Measurements from ENCODE around the gene PLA2G4E. TPM values are rescaled to one million over a fixed set of nuclear protein-coding genes. Genes with fewer than 3 reads are reported as not detected.

The PLA2G4E gene
- total and polyA plus RNA-seq, 2 experiments from 2014 or later: not detected

DNA sequence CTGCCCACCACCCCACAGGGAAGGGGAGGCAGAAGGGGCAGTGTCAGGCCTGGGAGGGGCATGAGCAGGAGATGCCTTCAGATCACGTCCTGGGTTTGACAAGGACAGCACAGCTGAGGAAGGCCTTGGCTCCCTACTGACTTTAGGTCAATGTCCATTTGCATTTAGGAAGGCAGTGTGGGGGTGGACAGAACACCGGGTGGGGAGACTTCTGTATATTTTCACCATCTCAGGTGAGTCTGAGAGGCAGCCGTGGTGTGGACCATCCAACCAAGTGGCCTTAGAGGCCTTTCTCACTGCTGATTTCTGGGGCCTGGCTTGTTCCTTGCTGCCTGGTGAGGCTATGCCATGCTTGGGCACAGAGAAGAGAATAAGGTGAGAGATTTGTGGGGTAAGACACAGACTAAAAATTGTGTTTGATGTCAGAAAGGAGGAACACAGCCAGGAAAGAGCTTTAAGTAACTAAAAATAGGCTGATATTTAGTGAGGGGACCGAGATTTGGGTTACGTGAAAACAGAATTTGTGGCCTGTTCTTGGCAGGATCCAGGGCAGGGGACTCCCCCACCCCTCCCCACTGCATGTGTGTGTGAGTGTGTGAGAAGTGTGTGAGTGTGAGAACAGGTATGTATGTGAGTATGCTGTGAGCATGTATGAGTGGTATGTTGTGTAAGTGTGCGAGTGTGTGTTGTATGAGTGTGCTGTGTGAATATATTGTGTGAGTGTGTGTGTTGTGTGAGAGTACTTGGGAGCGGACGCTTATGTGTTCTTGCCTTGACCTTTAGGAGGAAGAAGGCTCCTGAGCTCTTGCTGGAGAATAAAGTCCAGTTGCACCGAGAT, 11.8 kb upstream of the PLA2G4E start (continued):
- TF ChIP-seq, protein P1, sequence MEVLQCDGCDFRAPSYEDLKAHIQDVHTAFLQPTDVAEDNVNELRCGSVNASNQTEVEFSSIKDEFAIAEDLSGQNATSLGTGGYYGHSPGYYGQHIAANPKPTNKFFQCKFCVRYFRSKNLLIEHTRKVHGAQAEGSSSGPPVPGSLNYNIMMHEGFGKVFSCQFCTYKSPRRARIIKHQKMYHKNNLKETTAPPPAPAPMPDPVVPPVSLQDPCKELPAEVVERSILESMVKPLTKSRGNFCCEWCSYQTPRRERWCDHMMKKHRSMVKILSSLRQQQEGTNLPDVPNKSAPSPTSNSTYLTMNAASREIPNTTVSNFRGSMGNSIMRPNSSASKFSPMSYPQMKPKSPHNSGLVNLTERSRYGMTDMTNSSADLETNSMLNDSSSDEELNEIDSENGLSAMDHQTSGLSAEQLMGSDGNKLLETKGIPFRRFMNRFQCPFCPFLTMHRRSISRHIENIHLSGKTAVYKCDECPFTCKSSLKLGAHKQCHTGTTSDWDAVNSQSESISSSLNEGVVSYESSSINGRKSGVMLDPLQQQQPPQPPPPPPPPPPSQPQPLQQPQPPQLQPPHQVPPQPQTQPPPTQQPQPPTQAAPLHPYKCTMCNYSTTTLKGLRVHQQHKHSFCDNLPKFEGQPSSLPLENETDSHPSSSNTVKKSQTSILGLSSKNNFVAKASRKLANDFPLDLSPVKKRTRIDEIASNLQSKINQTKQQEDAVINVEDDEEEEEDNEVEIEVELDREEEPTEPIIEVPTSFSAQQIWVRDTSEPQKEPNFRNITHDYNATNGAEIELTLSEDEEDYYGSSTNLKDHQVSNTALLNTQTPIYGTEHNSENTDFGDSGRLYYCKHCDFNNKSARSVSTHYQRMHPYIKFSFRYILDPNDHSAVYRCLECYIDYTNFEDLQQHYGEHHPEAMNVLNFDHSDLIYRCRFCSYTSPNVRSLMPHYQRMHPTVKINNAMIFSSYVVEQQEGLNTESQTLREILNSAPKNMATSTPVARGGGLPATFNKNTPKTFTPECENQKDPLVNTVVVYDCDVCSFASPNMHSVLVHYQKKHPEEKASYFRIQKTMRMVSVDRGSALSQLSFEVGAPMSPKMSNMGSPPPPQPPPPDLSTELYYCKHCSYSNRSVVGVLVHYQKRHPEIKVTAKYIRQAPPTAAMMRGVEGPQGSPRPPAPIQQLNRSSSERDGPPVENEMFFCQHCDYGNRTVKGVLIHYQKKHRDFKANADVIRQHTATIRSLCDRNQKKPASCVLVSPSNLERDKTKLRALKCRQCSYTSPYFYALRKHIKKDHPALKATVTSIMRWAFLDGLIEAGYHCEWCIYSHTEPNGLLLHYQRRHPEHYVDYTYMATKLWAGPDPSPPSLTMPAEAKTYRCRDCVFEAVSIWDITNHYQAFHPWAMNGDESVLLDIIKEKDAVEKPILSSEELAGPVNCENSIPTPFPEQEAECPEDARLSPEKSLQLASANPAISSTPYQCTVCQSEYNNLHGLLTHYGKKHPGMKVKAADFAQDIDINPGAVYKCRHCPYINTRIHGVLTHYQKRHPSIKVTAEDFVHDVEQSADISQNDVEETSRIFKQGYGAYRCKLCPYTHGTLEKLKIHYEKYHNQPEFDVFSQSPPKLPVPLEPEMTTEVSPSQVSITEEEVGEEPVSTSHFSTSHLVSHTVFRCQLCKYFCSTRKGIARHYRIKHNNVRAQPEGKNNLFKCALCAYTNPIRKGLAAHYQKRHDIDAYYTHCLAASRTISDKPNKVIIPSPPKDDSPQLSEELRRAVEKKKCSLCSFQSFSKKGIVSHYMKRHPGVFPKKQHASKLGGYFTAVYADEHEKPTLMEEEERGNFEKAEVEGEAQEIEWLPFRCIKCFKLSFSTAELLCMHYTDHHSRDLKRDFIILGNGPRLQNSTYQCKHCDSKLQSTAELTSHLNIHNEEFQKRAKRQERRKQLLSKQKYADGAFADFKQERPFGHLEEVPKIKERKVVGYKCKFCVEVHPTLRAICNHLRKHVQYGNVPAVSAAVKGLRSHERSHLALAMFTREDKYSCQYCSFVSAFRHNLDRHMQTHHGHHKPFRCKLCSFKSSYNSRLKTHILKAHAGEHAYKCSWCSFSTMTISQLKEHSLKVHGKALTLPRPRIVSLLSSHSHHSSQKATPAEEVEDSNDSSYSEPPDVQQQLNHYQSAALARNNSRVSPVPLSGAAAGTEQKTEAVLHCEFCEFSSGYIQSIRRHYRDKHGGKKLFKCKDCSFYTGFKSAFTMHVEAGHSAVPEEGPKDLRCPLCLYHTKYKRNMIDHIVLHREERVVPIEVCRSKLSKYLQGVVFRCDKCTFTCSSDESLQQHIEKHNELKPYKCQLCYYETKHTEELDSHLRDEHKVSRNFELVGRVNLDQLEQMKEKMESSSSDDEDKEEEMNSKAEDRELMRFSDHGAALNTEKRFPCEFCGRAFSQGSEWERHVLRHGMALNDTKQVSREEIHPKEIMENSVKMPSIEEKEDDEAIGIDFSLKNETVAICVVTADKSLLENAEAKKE (CRISPR knock-in tag; IDR thresholded peaks at IDR 0.05): no peak
- TF ChIP-seq ZNF331 (CRISPR knock-in tag; IDR thresholded peaks at IDR 0.05; ENCODE audit: low read depth) (no peak), ZNF114 (CRISPR knock-in tag; IDR thresholded peaks at IDR 0.05) (no peak)
- TF ChIP-seq, protein P2, sequence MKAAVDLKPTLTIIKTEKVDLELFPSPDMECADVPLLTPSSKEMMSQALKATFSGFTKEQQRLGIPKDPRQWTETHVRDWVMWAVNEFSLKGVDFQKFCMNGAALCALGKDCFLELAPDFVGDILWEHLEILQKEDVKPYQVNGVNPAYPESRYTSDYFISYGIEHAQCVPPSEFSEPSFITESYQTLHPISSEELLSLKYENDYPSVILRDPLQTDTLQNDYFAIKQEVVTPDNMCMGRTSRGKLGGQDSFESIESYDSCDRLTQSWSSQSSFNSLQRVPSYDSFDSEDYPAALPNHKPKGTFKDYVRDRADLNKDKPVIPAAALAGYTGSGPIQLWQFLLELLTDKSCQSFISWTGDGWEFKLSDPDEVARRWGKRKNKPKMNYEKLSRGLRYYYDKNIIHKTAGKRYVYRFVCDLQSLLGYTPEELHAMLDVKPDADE (IDR thresholded peaks at IDR 0.05): no peak

- no peak overlapping the region for H3K27ac ChIP-seq (ENCODE audit: low read depth)
- ATAC-seq (no peak), DNase-seq (ENCODE audit: low spot score) (no peak)
- H3F3A ChIP-seq (replicated peaks; ENCODE audit: low read depth): no peaks in the 10 kb centered on the region
- peaks cover 14% of the 10 kb centered on the region for H3K4me1 ChIP-seq (ENCODE audit: insufficient read depth)
- no peak overlapping the region for H3K4me3 ChIP-seq
- no peaks in the 10 kb centered on the region for H3K79me2 ChIP-seq (replicated peaks; ENCODE audit: insufficient read depth)
- no peaks in the 10 kb centered on the region for H4K20me1 ChIP-seq (replicated peaks; ENCODE audit: insufficient read depth)
- Mint-ChIP-seq H3K27me3 (ENCODE audit: insufficient read depth, low read depth, poor library complexity) (peaks cover 4% of the 10 kb centered on the region), H3K36me3 (ENCODE audit: low read depth) (peaks cover 7% of the 10 kb centered on the region; the same call in 2 of the 3 replicates), H3K4me1 (peaks cover 8% of the 10 kb centered on the region), H3K27ac (no peak overlapping the region), H3K9me3 (peaks cover 8% of the 10 kb centered on the region), H3K4me3 (no peak overlapping the region)
- H3K27me3 ChIP-seq (ENCODE audit: insufficient read depth): no peaks in the 10 kb centered on the region
- H3K36me3 ChIP-seq (ENCODE audit: insufficient read depth): no peaks in the 10 kb centered on the region
- H2AFZ ChIP-seq: no peak overlapping the region
- no peaks in the 10 kb centered on the region for H3K9me2 ChIP-seq (ENCODE audit: insufficient read depth)
- H3K4me2 ChIP-seq: no peak overlapping the region
- TF ChIP-seq, protein P1 (CRISPR knock-in tag; IDR thresholded peaks at IDR 0.05): no peak
Measured at GRCh38 chr15:42031198-42031915, 10.5 kb upstream of the PLA2G4E start.
